Measurements from ENCODE around the gene DLL1. TPM values are rescaled to one million over a fixed set of nuclear protein-coding genes. Genes with fewer than 3 reads are reported as not detected.
"Not testable (repeated sequence)": the region's sequence is repeated elsewhere in the genome, so short reads cannot be mapped to it uniquely, and the experiment has no call there.

The DLL1 gene
- 1 to 10 TPM; 1.8 to 3.7 (median 3.3) TPM for total RNA-seq

GRCh38 chr6:170290296-170291128 lies at the start of gene DLL1:
DLL1 (minus strand) TSS chr6:170291078; CDS start chr6:170290139, 939 bp downstream.
- Histone ChIP-seq H3K9me3 (no peaks in the 10 kb centered on the region), H3K36me3 (no peaks in the 10 kb centered on the region), H3K27me3 (peaks cover 46 to 64% (median 55%) of the 10 kb centered on the region in 3 donors), H3K4me3 (peak within 1 kb of the TSS; percentile 66 to 85 (median 76)), H3K27ac (peak within 1 kb of the TSS; percentile 62 to 75 (median 72)), H3K4me1 (peaks cover 20 to 30% of the 10 kb centered on the region in 2 donors)
- no peak for TF ChIP-seq CTCF (IDR thresholded peaks at IDR 0.05 in 4 of 5, conservative IDR thresholded peaks at IDR 0.05 in 1 of 5)
- peak; percentile 58 to 66 for TF ChIP-seq POLR2A (IDR thresholded peaks at IDR 0.05)
- ATAC-seq: peak; percentile 15 to 32
- DNase-seq: no peak
- in situ Hi-C loops (cut with MboI; ENCODE audit: low sequenced_read_pairs in 4 of 4) (loop anchor here (10.0 to 25.0 kb wide), 3 partner anchors 253 to 456 kb away; no protein-coding TSS in a partner anchor), intact Hi-C loops (cut with DNase I; ENCODE audit: low total_unique reads) (loop anchor here (5.0 kb wide), 1 partner anchor 328 kb away; no protein-coding TSS in a partner anchor)

- in situ Hi-C loops (cut with MboI; ENCODE audit: low sequenced_read_pairs in 4 of 4); intact Hi-C loops (cut with DNase I; ENCODE audit: low total_unique reads): not testable (repeated sequence)
- peaks cover 0 to 22% of the 10 kb centered on the region in 2 donors for H3K36me3 ChIP-seq
Measured at GRCh38 chr6:170335199-170335598, 44.3 kb upstream of the DLL1 start.

GRCh38 chr6:170329321-170329720 lies 38.4 kb upstream of the DLL1 start:
- H3K27ac ChIP-seq: no peak overlapping the region
- intact Hi-C loops (cut with DNase I; ENCODE audit: low total_unique reads) (no loop called here), in situ Hi-C loops (cut with MboI; ENCODE audit: low sequenced_read_pairs in 4 of 4) (no loop called here)
- TF ChIP-seq CTCF (IDR thresholded peaks at IDR 0.05 in 4 of 5, conservative IDR thresholded peaks at IDR 0.05 in 1 of 5): no peak
- no peaks in the 10 kb centered on the region for H3K27me3 ChIP-seq
- no peak overlapping the region for H3K4me3 ChIP-seq
- H3K36me3 ChIP-seq: peaks cover 0 to 33% of the 10 kb centered on the region in 2 donors
- no peaks in the 10 kb centered on the region for H3K9me3 ChIP-seq
- no peak for DNase-seq
- ATAC-seq: no peak
- no peaks in the 10 kb centered on the region for H3K4me1 ChIP-seq

More at GRCh38 chr6:170335199-170335598, 44.3 kb upstream of the DLL1 start:
- not testable (repeated sequence) for H3K27ac ChIP-seq, DNase-seq, ATAC-seq, H3K4me3 ChIP-seq, H3K9me3 ChIP-seq, H3K4me1 ChIP-seq, H3K27me3 ChIP-seq

GRCh38 chr6:170317718-170318117 lies 26.8 kb upstream of the DLL1 start:
- peaks cover 0 to 17% of the 10 kb centered on the region in 2 donors for H3K36me3 ChIP-seq

More at GRCh38 chr6:170317718-170318117, 26.8 kb upstream of the DLL1 start:
- H3K27me3 ChIP-seq: no peaks in the 10 kb centered on the region
- in situ Hi-C loops (cut with MboI; ENCODE audit: low sequenced_read_pairs in 4 of 4) (loop anchor here in 2 of 4 donors (10.0 kb wide), 2 partner anchors 197 to 207 kb away; no protein-coding TSS in a partner anchor), intact Hi-C loops (cut with DNase I; ENCODE audit: low total_unique reads) (no loop called here)
- H3K9me3 ChIP-seq: no peaks in the 10 kb centered on the region
- H3K27ac ChIP-seq: peak overlapping the region; percentile 6 to 69 (median 48)
- peak; percentile 29 to 58 for ATAC-seq
- peaks cover 27 to 31% of the 10 kb centered on the region in 2 donors for H3K4me1 ChIP-seq
- no peak overlapping the region for H3K4me3 ChIP-seq
- TF ChIP-seq CTCF (IDR thresholded peaks at IDR 0.05 in 4 of 5, conservative IDR thresholded peaks at IDR 0.05 in 1 of 5) (no peak), POLR2A (IDR thresholded peaks at IDR 0.05) (no peak)
- DNase-seq: no peak

Measured in gastrocnemius medialis (tissue), 4 donors.